SK-N-MC (cell line): ENCODE measurements around the gene MPND.

Experiments
- DNase-seq: peaks from one replicate; pipeline ENCODE4 v3.0.0-alpha.2; 2011; ENCODE audit warnings: low read depth, low spot score
- H3K27ac ChIP-seq: fragments of 200-600 bp; sonication (generic); 2 replicates; pipeline ENCODE4 v1.5.1; 2016; ENCODE audit warnings: mixed run types
- H3K36me3 ChIP-seq: fragments of 200-600 bp; sonication (generic); 2 replicates; pipeline ENCODE4 v1.6.1; 2017; ENCODE audit warnings: antibody characterized with exemption, low read length, mixed read lengths; ENCODE audit not compliant: insufficient read depth
- H3K4me3 ChIP-seq: fragments of 200-600 bp; sonication (generic); 2 replicates; pipeline ENCODE4 v1.5.1; 2016
- H3K9ac ChIP-seq: fragments of 200-600 bp; sonication (generic); 2 replicates; pipeline ENCODE4 v1.8.0; 2017; ENCODE audit warnings: mixed run types, mixed read lengths; ENCODE audit not compliant: insufficient read length
- H3K9me3 ChIP-seq: fragments of 200-600 bp; sonication (generic); 2 replicates; pipeline ENCODE4 v1.6.1; 2017; ENCODE audit warnings: low read depth, mild to moderate bottlenecking, antibody characterized with exemption, low read length, moderate library complexity, mixed read lengths
- EZH2 ChIP-seq: fragments of 200-600 bp; sonication (generic); IDR thresholded peaks from one replicate; pipeline ENCODE4 v1.6.1; 2017; ENCODE audit warnings: antibody characterized with exemption
- FOXP2 ChIP-seq: optimal IDR thresholded peaks from 2 replicates; pipeline ENCODE3; 2011; ENCODE audit warnings: mild to moderate bottlenecking, moderate library complexity; ENCODE audit not compliant: insufficient read depth; ENCODE audit errors: extremely low read length, control extremely low read depth
- POLR2AphosphoS5 ChIP-seq: IDR thresholded peaks from 2 replicates; pipeline ENCODE4 v1.6.1; 2012; ENCODE audit warnings: mild to moderate bottlenecking, low read depth, low read length, borderline replicate concordance

The MPND gene

GRCh38 chr19:4365341-4365740 is 22.0 kb downstream of the MPND start:
- DNase-seq = no peak
- TF ChIP-seq POLR2AphosphoS5 (no peak), FOXP2 (no peak), EZH2 (no peak)
- H3K4me3 ChIP-seq = no peak overlapping the region
- no peak overlapping the region for H3K9ac ChIP-seq
- peaks cover 15% of the 10 kb centered on the region; the same call in 1 of the 2 replicates for H3K36me3 ChIP-seq
- no peaks in the 10 kb centered on the region for H3K9me3 ChIP-seq
- H3K27ac ChIP-seq = no peak overlapping the region

- DNase-seq = no peak
- Histone ChIP-seq H3K9me3 (no peaks in the 10 kb centered on the region), H3K9ac (no peak overlapping the region), H3K36me3 (peaks cover 15% of the 10 kb centered on the region; the same call in 1 of the 2 replicates), H3K27ac (no peak overlapping the region), H3K4me3 (no peak overlapping the region)
- TF ChIP-seq FOXP2 (no peak), EZH2 (no peak), POLR2AphosphoS5 (no peak)
These were observed 22.7 kb downstream of the MPND start for GRCh38 chr19:4365791-4366665.

DNA sequence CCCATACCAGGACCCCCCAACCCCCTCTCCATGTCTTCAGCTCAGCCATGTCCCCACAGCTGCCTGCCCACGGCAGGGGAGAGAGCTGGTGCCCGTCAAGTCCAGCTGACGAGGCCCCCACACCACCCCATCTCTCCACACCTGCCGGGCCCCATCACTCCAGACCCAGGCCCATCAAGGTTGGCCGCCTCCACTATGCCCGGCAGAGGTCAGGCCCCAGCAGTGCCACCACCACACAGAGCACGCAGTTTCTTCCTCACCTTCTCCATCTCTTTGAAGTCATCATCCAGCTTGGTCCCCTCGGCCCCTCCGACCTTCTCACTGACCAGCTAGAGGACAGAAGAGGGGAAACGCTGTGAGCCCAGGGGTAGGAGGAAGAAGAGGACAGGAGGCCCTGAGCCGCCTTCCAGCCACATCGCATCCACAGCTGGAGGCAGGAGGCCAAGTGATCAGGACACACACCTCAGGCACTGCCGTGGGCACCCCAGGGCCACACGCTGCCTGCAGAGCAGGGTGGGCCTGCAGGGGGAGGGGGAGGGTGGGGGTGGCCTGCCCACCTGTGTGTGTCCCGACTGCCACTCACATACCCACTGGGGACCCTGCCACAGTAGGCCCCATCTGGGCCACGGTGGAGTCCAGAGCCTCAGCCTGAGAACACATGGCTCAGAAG is 23.4 kb downstream of the MPND start:
- no peak overlapping the region for H3K4me3 ChIP-seq
- H3K36me3 ChIP-seq = peaks cover 12% of the 10 kb centered on the region; the same call in 1 of the 2 replicates
- no peak overlapping the region for H3K27ac ChIP-seq

DNA sequence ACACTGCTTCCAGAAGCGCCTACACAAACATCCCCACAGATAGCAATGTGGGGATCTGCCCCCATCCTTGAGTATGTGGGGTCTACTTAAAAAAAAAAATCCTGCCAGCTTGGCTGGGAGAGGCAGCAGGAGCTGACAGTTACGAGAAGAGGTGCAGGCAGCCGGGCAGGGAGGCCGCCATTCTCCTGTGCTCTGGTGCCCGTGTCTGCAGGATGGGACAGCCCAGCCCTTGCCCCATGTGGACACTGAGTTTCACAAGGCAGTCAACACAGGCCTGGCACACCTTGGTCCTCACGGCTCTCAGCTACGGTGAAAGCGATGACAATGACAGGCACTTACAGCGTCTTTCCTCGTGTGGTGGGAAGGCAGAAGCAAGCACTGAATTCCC is 24.0 kb downstream of the MPND start:
- Histone ChIP-seq H3K36me3 (peaks cover 8% of the 10 kb centered on the region; the same call in 1 of the 2 replicates), H3K27ac (no peak overlapping the region), H3K4me3 (no peak overlapping the region), H3K9me3 (no peaks in the 10 kb centered on the region), H3K9ac (no peak overlapping the region)
- no peak for TF ChIP-seq POLR2AphosphoS5
- TF ChIP-seq EZH2 = no peak
- TF ChIP-seq FOXP2 = no peak
- DNase-seq = no peak

More for the DNA sequence above, 23.4 kb downstream of the MPND start:
- TF ChIP-seq EZH2 (no peak), FOXP2 (no peak), POLR2AphosphoS5 (no peak)
- H3K9ac ChIP-seq = no peak overlapping the region
- no peak for DNase-seq
- no peaks in the 10 kb centered on the region for H3K9me3 ChIP-seq

GRCh38 chr19:4367781-4368127 is 24.4 kb downstream of the MPND start:
- no peak overlapping the region for H3K4me3 ChIP-seq
- DNase-seq = no peak
- H3K27ac ChIP-seq = no peak overlapping the region
- peaks cover 8% of the 10 kb centered on the region; the same call in 1 of the 2 replicates for H3K36me3 ChIP-seq
- H3K9ac ChIP-seq = no peak overlapping the region
- no peaks in the 10 kb centered on the region for H3K9me3 ChIP-seq
- TF ChIP-seq EZH2 = no peak
- TF ChIP-seq POLR2AphosphoS5 = no peak
- TF ChIP-seq FOXP2 = no peak

DNA sequence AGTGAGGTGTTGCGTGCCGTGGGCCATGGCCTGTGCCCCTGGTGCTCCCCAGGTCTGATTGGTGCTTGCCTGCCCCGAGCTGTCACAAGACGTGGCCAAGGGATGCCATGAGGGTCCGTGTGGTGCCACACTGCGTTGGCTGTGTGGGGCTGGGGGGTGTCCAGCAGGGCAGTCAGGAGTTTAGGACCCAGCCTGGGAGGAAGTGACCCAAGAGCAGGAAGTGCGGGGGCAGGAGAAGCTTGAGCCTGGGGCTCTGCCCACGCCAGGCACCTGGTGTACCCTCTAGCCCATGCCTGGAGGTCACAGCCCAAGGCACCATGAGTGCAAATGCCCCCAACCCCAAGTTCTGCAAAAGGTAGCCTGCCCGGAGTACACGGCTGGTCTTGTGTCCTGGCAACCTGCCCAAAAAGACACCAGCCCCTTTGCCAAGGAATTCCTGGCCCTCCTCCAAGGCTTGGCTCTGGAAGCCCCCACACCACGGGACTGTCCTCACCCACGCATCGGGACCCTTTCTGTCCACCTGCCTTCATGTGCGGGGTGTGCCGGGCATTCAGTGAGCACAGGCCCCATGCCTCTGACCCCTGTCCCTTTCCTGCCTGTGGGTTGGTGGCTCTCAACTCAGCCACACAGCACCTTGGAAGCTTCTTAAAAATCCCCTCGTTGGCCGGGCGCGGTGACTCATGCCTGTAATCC is 24.9 kb downstream of the MPND start:
- Histone ChIP-seq H3K36me3 (peaks cover 8% of the 10 kb centered on the region; the same call in 1 of the 2 replicates), H3K9ac (no peak overlapping the region)

DNA sequence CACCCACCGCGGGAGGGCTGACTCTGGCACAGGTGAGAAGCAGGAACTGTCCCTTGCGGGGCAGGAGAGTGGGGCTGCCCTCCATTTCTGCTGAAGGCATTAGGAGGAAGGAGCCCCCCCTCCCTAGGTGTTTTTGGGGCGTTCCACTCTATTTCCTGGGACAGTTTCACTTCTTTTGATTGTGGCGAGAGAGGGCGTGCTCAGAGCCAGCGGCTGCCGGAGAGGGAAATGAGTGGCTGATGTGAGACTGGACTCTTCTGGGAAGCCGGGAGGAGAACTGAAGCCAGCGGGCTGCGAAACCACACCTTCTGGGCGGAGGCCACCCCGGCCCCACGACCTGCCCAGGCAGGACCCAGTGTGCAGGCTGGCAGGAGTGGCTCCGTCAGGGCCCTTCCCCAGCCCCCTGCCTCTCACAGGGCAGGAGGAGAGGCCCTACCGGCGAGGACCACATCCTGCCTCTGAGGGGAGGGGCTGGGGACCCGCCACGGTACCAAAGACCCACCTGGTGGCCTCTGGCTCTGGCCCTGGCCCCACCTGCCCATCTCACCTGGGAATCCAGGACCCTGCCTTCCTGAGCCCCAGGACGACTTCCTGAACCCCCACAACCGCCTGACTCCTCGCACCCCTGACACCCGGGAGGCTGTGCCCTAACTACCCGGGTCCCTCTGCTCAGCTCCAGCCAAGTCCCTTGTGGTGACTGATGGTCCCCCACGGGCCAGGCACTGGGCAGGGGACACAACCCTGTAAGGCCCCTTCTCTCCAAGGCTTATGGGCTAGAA is 25.9 kb downstream of the MPND start:
- H3K27ac ChIP-seq = no peak overlapping the region
- no peak for DNase-seq
- peaks cover 5% of the 10 kb centered on the region; the same call in 1 of the 2 replicates for H3K36me3 ChIP-seq
- TF ChIP-seq FOXP2 (no peak), POLR2AphosphoS5 (no peak), EZH2 (no peak)
- H3K4me3 ChIP-seq = no peak overlapping the region
- H3K9me3 ChIP-seq = no peaks in the 10 kb centered on the region
- no peak overlapping the region for H3K9ac ChIP-seq

More for the DNA sequence above, 24.9 kb downstream of the MPND start:
- Histone ChIP-seq H3K4me3 (no peak overlapping the region), H3K9me3 (no peaks in the 10 kb centered on the region), H3K27ac (no peak overlapping the region)
- TF ChIP-seq POLR2AphosphoS5 (no peak), EZH2 (no peak), FOXP2 (no peak)
- no peak for DNase-seq

GRCh38 chr19:4369888-4370260 is 26.5 kb downstream of the MPND start:
- Histone ChIP-seq H3K4me3 (no peak overlapping the region), H3K9ac (no peak overlapping the region), H3K9me3 (no peaks in the 10 kb centered on the region), H3K36me3 (peaks cover 5% of the 10 kb centered on the region; the same call in 1 of the 2 replicates), H3K27ac (no peak overlapping the region)
- TF ChIP-seq EZH2 (no peak), FOXP2 (no peak), POLR2AphosphoS5 (no peak)
- DNase-seq = no peak
